SK-N-SH (cell line): ENCODE data around the gene OSCAR. TPM values are rescaled to one million over a fixed set of nuclear protein-coding genes. Genes with fewer than 3 reads are reported as not detected.
"Not testable (repeated sequence)": the region's sequence is repeated elsewhere in the genome, so short reads cannot be mapped to it uniquely, and the experiment has no call there.

ENCODE experiments used
- CTCF ChIA-PET: fragments of 300-600, 350-600 bp; formaldehyde crosslinking; extraction: SDS; loops from one replicate; lab custom pipeline; 2021; lab: Yijun Ruan, JAX
- POLR2A ChIA-PET: fragments of 350-600 bp; sonication (Branson Sonifier 250); formaldehyde crosslinking; extraction: SDS; loops from one replicate; lab custom pipeline; 2020; ENCODE audit warnings: antibody characterized with exemption, inconsistent platforms; lab: Yijun Ruan, JAX
- DNase-seq: peaks from one replicate; pipeline ENCODE4 v3.0.0; 2012
- H2AFZ ChIP-seq: fragments of 200-600 bp; sonication (generic); 2 replicates; pipeline ENCODE4 v1.8.1; 2016; ENCODE audit warnings: antibody characterized with exemption, mild to moderate bottlenecking, low read depth
- H3F3A ChIP-seq: fragments of 200-600 bp; sonication (generic); replicated peaks from 2 replicates; pipeline ENCODE3; 2016; ENCODE audit warnings: antibody characterized with exemption, mild to moderate bottlenecking; ENCODE audit not compliant: insufficient read depth
- H3K27ac ChIP-seq, 2 experiments: fragments of 200-500 bp in 1 of 2; fragments of 200-600 bp in 1 of 2; sonication (Bioruptor generic) in 1 of 2; sonication (generic), shearing (Covaris generic) in 1 of 2; 2 replicates each; pipeline versions ENCODE4 v1.5.1 to v1.6.1; 2014 to 2016; ENCODE audit warnings: low read depth in 2 of 2, inconsistent platforms in 1 of 2, low read length in 1 of 2, mild to moderate bottlenecking in 1 of 2, mixed read lengths in 1 of 2
- H3K27me3 ChIP-seq: fragments of 200-600 bp; sonication (generic), shearing (Covaris generic); 2 replicates; pipeline ENCODE4 v1.6.1; 2016; ENCODE audit warnings: mixed run types; ENCODE audit not compliant: insufficient read depth
- H3K36me3 ChIP-seq, 2 experiments: fragments of 200-500 bp in 1 of 2; fragments of 200-600 bp in 1 of 2; sonication (Bioruptor generic) in 1 of 2; sonication (generic) in 1 of 2; replicated peaks in 1 of 2; 2 replicates each; pipeline versions ENCODE3 to v1.5.1; 2014 to 2016; ENCODE audit warnings: low read length in 1 of 2, mild to moderate bottlenecking in 1 of 2; ENCODE audit not compliant: insufficient read depth in 2 of 2, control insufficient read depth in 1 of 2
- H3K4me1 ChIP-seq, 2 experiments: fragments of 200-500 bp in 1 of 2; fragments of 200-600 bp in 1 of 2; sonication (Bioruptor generic) in 1 of 2; sonication (generic), shearing (Covaris generic) in 1 of 2; 2 replicates each; pipeline versions ENCODE4 v1.5.1 to v1.6.1; 2014 to 2016; ENCODE audit warnings: low read depth in 1 of 2, low read length in 1 of 2, mixed run types in 1 of 2; ENCODE audit not compliant: insufficient read depth in 2 of 2, control insufficient read depth in 1 of 2
- H3K4me2 ChIP-seq: fragments of 200-600 bp; sonication (generic), shearing (Covaris generic); 2 replicates; pipeline ENCODE4 v1.6.1; 2017; ENCODE audit warnings: mixed run types
- H3K4me3 ChIP-seq, 2 experiments: fragments of 200-500 bp in 1 of 2; fragments of 200-600 bp in 1 of 2; sonication (Bioruptor generic) in 1 of 2; sonication (generic), shearing (Covaris generic) in 1 of 2; 2 replicates each; pipeline versions ENCODE4 v1.5.1 to v1.8.1; 2014 to 2016; ENCODE audit warnings: low read depth in 2 of 2, inconsistent platforms in 1 of 2, low read length in 1 of 2, mild to moderate bottlenecking in 1 of 2, mixed read lengths in 1 of 2, moderate library complexity in 1 of 2
- H3K79me2 ChIP-seq: fragments of 200-600 bp; sonication (generic); 2 replicates; pipeline ENCODE4 v1.8.1; 2017; ENCODE audit warnings: mild to moderate bottlenecking; ENCODE audit not compliant: insufficient read depth
- H3K9ac ChIP-seq: fragments of 200-600 bp; sonication (generic); 2 replicates; pipeline ENCODE4 v1.6.1; 2017; ENCODE audit warnings: mixed run types
- H3K9me2 ChIP-seq: fragments of 200-600 bp; sonication (generic); 2 replicates; pipeline ENCODE4 v1.6.1; 2017; ENCODE audit warnings: mixed run types
- H3K9me3 ChIP-seq: fragments of 200-600 bp; sonication (generic); 2 replicates; pipeline ENCODE4 v1.6.1; 2017; ENCODE audit warnings: mixed run types, mild to moderate bottlenecking, moderate library complexity
- H4K20me1 ChIP-seq: fragments of 200-600 bp; sonication (generic); 2 replicates; pipeline ENCODE4 v1.6.1; 2017; ENCODE audit warnings: mild to moderate bottlenecking, mixed run types; ENCODE audit not compliant: insufficient read depth
- CHD2 ChIP-seq: fragments of 150-350 bp; IDR thresholded peaks from 2 replicates; pipeline ENCODE4 v1.6.1; 2018; ENCODE audit warnings: low read length; ENCODE audit not compliant: partially characterized antibody
- EP300 ChIP-seq, 2 experiments: IDR thresholded peaks; 2 replicates each; pipeline versions ENCODE4 v1.4.0 to v1.6.1; 2012; ENCODE audit warnings: borderline replicate concordance in 1 of 2, low read depth in 1 of 2, low read length in 1 of 2
- FOSL2 ChIP-seq: IDR thresholded peaks from 2 replicates; pipeline ENCODE4 v1.4.0; 2012; ENCODE audit warnings: low read depth, mild to moderate bottlenecking, moderate library complexity, borderline replicate concordance
- MAX ChIP-seq: IDR thresholded peaks from 2 replicates; pipeline ENCODE4 v1.4.0; 2012; ENCODE audit warnings: low read depth
- RCOR1 ChIP-seq: fragments of 150-350 bp; IDR thresholded peaks from 2 replicates; pipeline ENCODE4 v1.6.1; 2017; ENCODE audit warnings: antibody characterized with exemption, low read length
- SIN3A ChIP-seq: IDR thresholded peaks from 2 replicates; pipeline ENCODE4 v1.6.1; 2012; ENCODE audit warnings: low read depth, mild to moderate bottlenecking, low read length, moderate library complexity, borderline replicate concordance
- WGBS: methylation state at CpG from one replicate; pipeline ENCODE4 v1.1.6; 2017; ENCODE audit warnings: low lambda C conversion rate; 5-methylcytosine and 5-hydroxymethylcytosine counted together
- polyA plus RNA-seq, 3 experiments: library from polyadenylated mRNA; depleted of rRNA; stranded (reverse); fragments of >200 nt; gene quantifications; 2 replicates each; pipeline ENCODE4 v1.2.3, GENCODE V29; 2012
- TF ChIP-seq, protein P1 (sequence below): fragments of 200-600 bp; sonication (generic); IDR thresholded peaks from 2 replicates; pipeline ENCODE4 v1.6.1; 2017; ENCODE audit warnings: antibody characterized with exemption, mild to moderate bottlenecking, moderate library complexity
- TF ChIP-seq, protein P2 (sequence below): IDR thresholded peaks from 2 replicates; pipeline ENCODE4; 2012

Gene OSCAR
- polyA plus RNA-seq, 1 of the 3 experiments (the other 2 are of a cell fraction): 1.2 TPM

- TF ChIP-seq, protein P1, sequence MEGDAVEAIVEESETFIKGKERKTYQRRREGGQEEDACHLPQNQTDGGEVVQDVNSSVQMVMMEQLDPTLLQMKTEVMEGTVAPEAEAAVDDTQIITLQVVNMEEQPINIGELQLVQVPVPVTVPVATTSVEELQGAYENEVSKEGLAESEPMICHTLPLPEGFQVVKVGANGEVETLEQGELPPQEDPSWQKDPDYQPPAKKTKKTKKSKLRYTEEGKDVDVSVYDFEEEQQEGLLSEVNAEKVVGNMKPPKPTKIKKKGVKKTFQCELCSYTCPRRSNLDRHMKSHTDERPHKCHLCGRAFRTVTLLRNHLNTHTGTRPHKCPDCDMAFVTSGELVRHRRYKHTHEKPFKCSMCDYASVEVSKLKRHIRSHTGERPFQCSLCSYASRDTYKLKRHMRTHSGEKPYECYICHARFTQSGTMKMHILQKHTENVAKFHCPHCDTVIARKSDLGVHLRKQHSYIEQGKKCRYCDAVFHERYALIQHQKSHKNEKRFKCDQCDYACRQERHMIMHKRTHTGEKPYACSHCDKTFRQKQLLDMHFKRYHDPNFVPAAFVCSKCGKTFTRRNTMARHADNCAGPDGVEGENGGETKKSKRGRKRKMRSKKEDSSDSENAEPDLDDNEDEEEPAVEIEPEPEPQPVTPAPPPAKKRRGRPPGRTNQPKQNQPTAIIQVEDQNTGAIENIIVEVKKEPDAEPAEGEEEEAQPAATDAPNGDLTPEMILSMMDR: no peak
- TF ChIP-seq SIN3A (peak; percentile 49; the same call in 1 of the 2 replicates), MAX (no peak; the same call in 1 of the 2 replicates), EP300 (IDR thresholded peaks at IDR 0.05; ENCODE audit: borderline replicate concordance in 1 of 2, low read depth in 1 of 2, low read length in 1 of 2) (no peak), CHD2 (peak; percentile 82), RCOR1 (peak; percentile 90)
- TF ChIP-seq, protein P2, sequence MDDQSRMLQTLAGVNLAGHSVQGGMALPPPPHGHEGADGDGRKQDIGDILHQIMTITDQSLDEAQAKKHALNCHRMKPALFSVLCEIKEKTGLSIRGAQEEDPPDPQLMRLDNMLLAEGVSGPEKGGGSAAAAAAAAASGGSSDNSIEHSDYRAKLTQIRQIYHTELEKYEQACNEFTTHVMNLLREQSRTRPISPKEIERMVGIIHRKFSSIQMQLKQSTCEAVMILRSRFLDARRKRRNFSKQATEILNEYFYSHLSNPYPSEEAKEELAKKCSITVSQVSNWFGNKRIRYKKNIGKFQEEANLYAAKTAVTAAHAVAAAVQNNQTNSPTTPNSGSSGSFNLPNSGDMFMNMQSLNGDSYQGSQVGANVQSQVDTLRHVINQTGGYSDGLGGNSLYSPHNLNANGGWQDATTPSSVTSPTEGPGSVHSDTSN: no peak
- TF ChIP-seq, all 33 proteins: peak for 11
These were observed 2.0 kb upstream of the OSCAR start, which contains the start of gene NDUFA3 (continued) for GRCh38 chr19:54102421-54103169.

- WGBS: 86% methylated on average over 9 of the region's 9 CpGs
- H3K4me1 ChIP-seq, H3K36me3 ChIP-seq, H3K9me2 ChIP-seq, H3K4me3 ChIP-seq, H3K27ac ChIP-seq, H3K9ac ChIP-seq, H3K9me3 ChIP-seq, CTCF ChIA-PET, H3K27me3 ChIP-seq, H3F3A ChIP-seq, DNase-seq, H4K20me1 ChIP-seq, H3K4me2 ChIP-seq, POLR2A ChIA-PET, H2AFZ ChIP-seq: not testable (repeated sequence)
- peaks cover 22% of the 10 kb centered on the region for H3K79me2 ChIP-seq
These were observed 724 bp downstream of the OSCAR start for GRCh38 chr19:54099903-54100255.

- TF ChIP-seq FOSL2: no peak
- WGBS: 70% methylated on average over 12 of the region's 12 CpGs
These were observed 1.3 kb downstream of the OSCAR start for GRCh38 chr19:54099190-54099902.

More at GRCh38 chr19:54099190-54099902, 1.3 kb downstream of the OSCAR start:
- Histone ChIP-seq H3K4me2 (no peak overlapping the region), H3K27me3 (no peaks in the 10 kb centered on the region), H3K9me3 (no peaks in the 10 kb centered on the region), H3K4me1 (peaks cover 0 to 3% of the 10 kb centered on the region in 2 experiments; a peak in 1 of 4 replicates), H2AFZ (no peak overlapping the region), H3K9ac (no peak overlapping the region), H4K20me1 (no peaks in the 10 kb centered on the region), H3F3A (no peaks in the 10 kb centered on the region), H3K36me3 (peaks cover 0 to 3% of the 10 kb centered on the region in 2 experiments), H3K9me2 (no peaks in the 10 kb centered on the region), H3K27ac (no peak overlapping the region), H3K4me3 (no peak overlapping the region), H3K79me2 (peaks cover 16% of the 10 kb centered on the region)
- DNase-seq: no peak
- ChIA-PET POLR2A (no interaction called here), CTCF (no interaction called here)
